ENCODE results near the gene MFSD2A.
A peak's percentile ranks its signal among the peaks of the same experiment; 100 is the strongest.
"Not testable (repeated sequence)": the region's sequence is repeated elsewhere in the genome, so short reads cannot be mapped to it uniquely, and the experiment has no call there.

Gene MFSD2A

GRCh38 chr1:39940253-39940652 lies 14.7 kb upstream of the MFSD2A start:
- no peak overlapping the region for H3K4me3 ChIP-seq (ENCODE audit: low read depth, low read length)

GRCh38 chr1:39940980-39941871 lies 13.7 kb upstream of the MFSD2A start:
- H3K4me3 ChIP-seq (ENCODE audit: low read depth, low read length), result no peak overlapping the region

- no peak overlapping the region for H3K4me3 ChIP-seq (ENCODE audit: low read depth, low read length)
These were observed 11.3 kb upstream of the MFSD2A start for GRCh38 chr1:39943471-39944290.

GRCh38 chr1:39944410-39945112 lies 10.4 kb upstream of the MFSD2A start:
- H3K4me3 ChIP-seq (ENCODE audit: low read depth, low read length), result no peak overlapping the region

- H3K4me3 ChIP-seq (ENCODE audit: low read depth, low read length), result no peak overlapping the region
These were observed 8.7 kb upstream of the MFSD2A start for GRCh38 chr1:39946216-39946615.

- H3K4me3 ChIP-seq (ENCODE audit: low read depth, low read length), result no peak overlapping the region
These were observed 7.7 kb upstream of the MFSD2A start for GRCh38 chr1:39947260-39947659.

- H3K4me3 ChIP-seq (ENCODE audit: low read depth, low read length), result no peak overlapping the region
These were observed 5.1 kb upstream of the MFSD2A start for GRCh38 chr1:39949891-39950290.

GRCh38 chr1:39951926-39952325 lies 3.0 kb upstream of the MFSD2A start:
- no peak overlapping the region for H3K4me3 ChIP-seq (ENCODE audit: low read depth, low read length)

GRCh38 chr1:39952359-39953110 lies 2.4 kb upstream of the MFSD2A start:
- no peak overlapping the region for H3K4me3 ChIP-seq (ENCODE audit: low read depth, low read length)

GRCh38 chr1:39954324-39954869 lies 548 bp upstream of the MFSD2A start:
- no peak overlapping the region for H3K4me3 ChIP-seq (ENCODE audit: low read depth, low read length)

- peak overlapping the region; percentile 56 for H3K4me3 ChIP-seq (ENCODE audit: low read depth, low read length)
These were observed 898 bp downstream of the MFSD2A start for GRCh38 chr1:39955547-39956539.

- H3K4me3 ChIP-seq (ENCODE audit: low read depth, low read length), result no peak overlapping the region
These were observed 2.5 kb downstream of the MFSD2A start for GRCh38 chr1:39957299-39958015.

GRCh38 chr1:39958403-39959200 lies 3.7 kb downstream of the MFSD2A start:
- H3K4me3 ChIP-seq (ENCODE audit: low read depth, low read length), result no peak overlapping the region

- H3K4me3 ChIP-seq (ENCODE audit: low read depth, low read length), result no peak overlapping the region
These were observed 4.8 kb downstream of the MFSD2A start for GRCh38 chr1:39959651-39960333.

- H3K4me3 ChIP-seq (ENCODE audit: low read depth, low read length), result no peak overlapping the region
These were observed 5.5 kb downstream of the MFSD2A start for GRCh38 chr1:39960431-39960958.

GRCh38 chr1:39962450-39962825 lies 7.5 kb downstream of the MFSD2A start:
- H3K4me3 ChIP-seq (ENCODE audit: low read depth, low read length), result no peak overlapping the region

- H3K4me3 ChIP-seq (ENCODE audit: low read depth, low read length), result not testable (repeated sequence)
These were observed 8.0 kb downstream of the MFSD2A start for GRCh38 chr1:39962964-39963363.

Measured in iPS-11a (cell line).